OCI-LY7 (cell line): Measurements from ENCODE around the gene BSG. TPM values are rescaled to one million over a fixed set of nuclear protein-coding genes. Genes with fewer than 3 reads are reported as not detected.

ENCODE experiments used
- BruUV-seq: library from RNA; stranded (reverse); fragments of 400-500 nt; replicated peaks from 2 replicates; lab custom pipeline; 2021; lab: Mats Ljungman, UMichigan
- CTCF ChIA-PET: fragments of 300-600 bp; sonication (Branson Sonifier 250); formaldehyde crosslinking; loops from one replicate; lab custom pipeline; 2022; ENCODE audit warnings: antibody characterized with exemption; ENCODE audit not compliant: unreplicated experiment; lab: Charles Lee
- POLR2A ChIA-PET: fragments of 300-600 bp; sonication (Branson Sonifier 250); formaldehyde crosslinking; loops from one replicate; lab custom pipeline; 2022; ENCODE audit warnings: antibody characterized with exemption; lab: Charles Lee
- DNase-seq: peaks from one replicate; pipeline ENCODE4 v3.0.0-alpha.2; 2015; ENCODE audit warnings: low spot score
- H2AFZ ChIP-seq: fragments of 200-600 bp; sonication (generic), shearing (Covaris generic); 2 replicates; pipeline ENCODE4 v1.6.1; 2014; ENCODE audit warnings: mild to moderate bottlenecking, antibody characterized with exemption, low read length, moderate library complexity
- H3K27ac ChIP-seq: fragments of 200-600 bp; sonication (generic); 2 replicates; pipeline ENCODE4 v1.5.1; 2014; ENCODE audit warnings: mixed run types, low read depth, mild to moderate bottlenecking, moderate library complexity, low read length, inconsistent platforms; ENCODE audit not compliant: poor library complexity, severe bottlenecking
- H3K36me3 ChIP-seq: fragments of 200-600 bp; sonication (generic); 2 replicates; pipeline ENCODE4 v1.6.1; 2014; ENCODE audit warnings: mild to moderate bottlenecking, antibody characterized with exemption, low read length, moderate library complexity, mixed read lengths; ENCODE audit not compliant: insufficient read depth
- H3K4me1 ChIP-seq: fragments of 200-600 bp; sonication (generic); 2 replicates; pipeline ENCODE4 v1.5.1; 2014; ENCODE audit warnings: mild to moderate bottlenecking, low read length; ENCODE audit not compliant: insufficient read depth, poor library complexity, severe bottlenecking
- H3K4me2 ChIP-seq: fragments of 200-600 bp; sonication (generic); 2 replicates; pipeline ENCODE4 v1.6.1; 2014; ENCODE audit warnings: mild to moderate bottlenecking, low read length
- H3K4me3 ChIP-seq: fragments of 200-600 bp; sonication (generic); 2 replicates; pipeline ENCODE4 v1.5.1; 2014; ENCODE audit warnings: mild to moderate bottlenecking, low read depth, low read length; ENCODE audit not compliant: poor library complexity, severe bottlenecking
- H3K79me2 ChIP-seq: fragments of 200-600 bp; sonication (generic); 2 replicates; pipeline ENCODE4 v1.6.1; 2016; ENCODE audit warnings: low read depth, mild to moderate bottlenecking, low read length, moderate library complexity, mixed read lengths; ENCODE audit not compliant: insufficient read depth
- H3K9me2 ChIP-seq: fragments of 200-600 bp; sonication (generic); 2 replicates; pipeline ENCODE4 v1.6.1; 2016; ENCODE audit warnings: mild to moderate bottlenecking, low read length, mixed read lengths; ENCODE audit not compliant: insufficient read depth
- H3K9me3 ChIP-seq: fragments of 200-600 bp; sonication (generic); 2 replicates; pipeline ENCODE4 v1.6.1; 2014; ENCODE audit warnings: mild to moderate bottlenecking, mixed run types, low read length, mixed read lengths
- H4K20me1 ChIP-seq: fragments of 200-600 bp; sonication (generic); 2 replicates; pipeline ENCODE4 v1.6.1; 2014; ENCODE audit warnings: mild to moderate bottlenecking, antibody characterized with exemption, low read length, moderate library complexity, mixed read lengths; ENCODE audit not compliant: insufficient read depth
- CTCF ChIP-seq: fragments of 200-600 bp; sonication (generic); conservative IDR thresholded peaks from 2 replicates; pipeline ENCODE4 v1.5.1; 2014; ENCODE audit warnings: mild to moderate bottlenecking, antibody characterized with exemption, low read length, moderate library complexity, mixed read lengths
- EZH2phosphoT487 ChIP-seq: fragments of 200-600 bp; sonication (generic); IDR thresholded peaks from 2 replicates; pipeline ENCODE4 v1.6.1; 2018; ENCODE audit warnings: low read depth, borderline replicate concordance, mild to moderate bottlenecking, mixed run types, antibody characterized with exemption, low read length, moderate library complexity, mixed read lengths
- intact Hi-C: fragments of 100-400 bp; cut with micrococcal nuclease; formaldehyde crosslinking; loops from one replicate; pipeline ENCODE4 v1.10.0; 2022; ENCODE audit not compliant: unreplicated experiment
- total RNA-seq, 2 experiments: library from RNA; depleted of rRNA in 1 of 2; stranded (reverse); fragments of >200 nt in 1 of 2; shearing (Covaris generic) in 1 of 2; gene quantifications; 2 replicates each; pipeline ENCODE4 v1.2.3, GENCODE V29; 2014 to 2022

The BSG gene
- total RNA-seq, 2 experiments from 2014 or later = 180 to 197 TPM

- Histone ChIP-seq H2AFZ (no peak overlapping the region), H3K9me3 (no peaks in the 10 kb centered on the region), H3K4me2 (no peak overlapping the region), H3K9me2 (no peaks in the 10 kb centered on the region), H3K4me3 (no peak overlapping the region), H4K20me1 (no peaks in the 10 kb centered on the region), H3K79me2 (no peaks in the 10 kb centered on the region), H3K36me3 (peaks cover 67% of the 10 kb centered on the region), H3K27ac (no peak overlapping the region), H3K4me1 (no peaks in the 10 kb centered on the region)
- CTCF ChIA-PET = no interaction called here
- intact Hi-C loops = no loop called here
- no peak for DNase-seq
- no TSS peak for BruUV-seq
- POLR2A ChIA-PET = no interaction called here
- TF ChIP-seq CTCF (no peak), EZH2phosphoT487 (no peak)
Measured at GRCh38 chr19:621819-622218, 49.4 kb downstream of the BSG start.

- Histone ChIP-seq H3K27ac (no peak overlapping the region), H3K9me3 (no peaks in the 10 kb centered on the region), H2AFZ (no peak overlapping the region), H3K9me2 (no peaks in the 10 kb centered on the region), H3K36me3 (peaks cover 76% of the 10 kb centered on the region), H3K79me2 (peaks cover 3% of the 10 kb centered on the region; the same call in 1 of the 2 replicates), H3K4me3 (no peak overlapping the region), H3K4me2 (no peak overlapping the region), H4K20me1 (no peaks in the 10 kb centered on the region), H3K4me1 (no peaks in the 10 kb centered on the region)
- ChIA-PET CTCF (no interaction called here), POLR2A (no interaction called here)
- BruUV-seq = no TSS peak
- intact Hi-C loops = no loop called here
- TF ChIP-seq EZH2phosphoT487 (no peak), CTCF (no peak)
- DNase-seq = no peak
Measured at GRCh38 chr19:622666-623065, 50.3 kb downstream of the BSG start.

GRCh38 chr19:623175-623916 lies 51.0 kb downstream of the BSG start:
- DNase-seq = no peak
- Histone ChIP-seq H3K9me3 (no peaks in the 10 kb centered on the region), H3K4me2 (no peak overlapping the region), H3K9me2 (no peaks in the 10 kb centered on the region), H2AFZ (no peak overlapping the region), H3K36me3 (peaks cover 77% of the 10 kb centered on the region), H3K79me2 (peaks cover 10% of the 10 kb centered on the region; the same call in 1 of the 2 replicates), H3K4me1 (no peaks in the 10 kb centered on the region), H3K4me3 (no peak overlapping the region), H4K20me1 (no peaks in the 10 kb centered on the region), H3K27ac (no peak overlapping the region)
- intact Hi-C loops = no loop called here
- no peak for TF ChIP-seq EZH2phosphoT487
- TF ChIP-seq CTCF = no peak
- ChIA-PET POLR2A (no interaction called here), CTCF (no interaction called here)
- BruUV-seq = no TSS peak
